H9 (cell line): ENCODE measurements around the gene FSCB. TPM values are rescaled to one million over a fixed set of nuclear protein-coding genes. Genes with fewer than 3 reads are reported as not detected.

Source experiments
- DNase-seq: peaks from one replicate; pipeline ENCODE4 v3.0.0-alpha.2; 2017
- H2AFZ ChIP-seq: one replicate; pipeline ENCODE4 v1.6.1; 2013; ENCODE audit warnings: mild to moderate bottlenecking, low read length, control low read depth, moderate library complexity
- H2AK5ac ChIP-seq: 2 replicates; pipeline ENCODE4 v1.6.1; 2013; ENCODE audit warnings: low read length, control low read depth, mixed read lengths; ENCODE audit not compliant: insufficient read length
- H2BK120ac ChIP-seq: one replicate; pipeline ENCODE4 v1.6.1; 2013; ENCODE audit warnings: low read depth, mild to moderate bottlenecking, low read length, control low read depth, inconsistent platforms; ENCODE audit not compliant: poor library complexity, severe bottlenecking
- H2BK12ac ChIP-seq: 2 replicates; pipeline ENCODE4 v1.6.1; 2013; ENCODE audit warnings: low read length, control low read depth, mixed read lengths, low read depth; ENCODE audit not compliant: insufficient read length
- H2BK15ac ChIP-seq: 2 replicates; pipeline ENCODE4 v1.6.1; 2013; ENCODE audit warnings: low read depth, low read length, control low read depth
- H2BK20ac ChIP-seq: one replicate; pipeline ENCODE4 v1.6.1; 2013; ENCODE audit warnings: low read depth, mild to moderate bottlenecking, low read length, control low read depth, inconsistent platforms; ENCODE audit not compliant: poor library complexity, severe bottlenecking
- H2BK5ac ChIP-seq: 2 replicates; pipeline ENCODE4 v1.6.1; 2013; ENCODE audit warnings: low read length, control low read depth, mixed read lengths; ENCODE audit not compliant: insufficient read length
- H3K14ac ChIP-seq: 2 replicates; pipeline ENCODE4 v1.6.1; 2013; ENCODE audit warnings: low read length, control low read depth; ENCODE audit not compliant: insufficient read depth
- H3K18ac ChIP-seq: 2 replicates; pipeline ENCODE4 v1.6.1; 2013; ENCODE audit warnings: low read depth, mild to moderate bottlenecking, mixed read lengths, low read length, control low read depth; ENCODE audit not compliant: insufficient read length
- H3K23ac ChIP-seq: 2 replicates; pipeline ENCODE4 v1.6.1; 2013; ENCODE audit warnings: low read length, control low read depth, mixed read lengths, low read depth; ENCODE audit not compliant: insufficient read length
- H3K23me2 ChIP-seq: 2 replicates; pipeline ENCODE4 v1.6.1; 2013; ENCODE audit warnings: low read depth, mild to moderate bottlenecking, mixed read lengths, low read length, control low read depth; ENCODE audit not compliant: insufficient read length, poor library complexity, severe bottlenecking
- H3K27ac ChIP-seq: 2 replicates; pipeline ENCODE4 v1.5.1; 2013; ENCODE audit warnings: low read length, control low read depth, mixed read lengths, low read depth; ENCODE audit not compliant: insufficient read length
- H3K27me3 ChIP-seq: 2 replicates; pipeline ENCODE4 v1.6.1; 2013; ENCODE audit warnings: low read length, control low read depth, inconsistent platforms; ENCODE audit not compliant: insufficient read depth
- H3K4ac ChIP-seq: 2 replicates; pipeline ENCODE4 v1.6.1; 2013; ENCODE audit warnings: low read depth, mild to moderate bottlenecking, control low read depth, inconsistent platforms, low read length, moderate library complexity
- H3K4me1 ChIP-seq: 2 replicates; pipeline ENCODE4 v1.6.1; 2013; ENCODE audit warnings: low read length, control low read depth, inconsistent platforms; ENCODE audit not compliant: insufficient read depth
- H3K4me2 ChIP-seq: 2 replicates; pipeline ENCODE4 v1.6.1; 2013; ENCODE audit warnings: low read length, control low read depth, mixed read lengths; ENCODE audit not compliant: insufficient read length, insufficient read depth
- H3K56ac ChIP-seq: 2 replicates; pipeline ENCODE4 v1.6.1; 2013; ENCODE audit warnings: low read depth, mild to moderate bottlenecking, mixed read lengths, low read length, control low read depth; ENCODE audit not compliant: insufficient read length
- H3K79me1 ChIP-seq: 2 replicates; pipeline ENCODE4 v1.6.1; 2013; ENCODE audit warnings: low read depth, mild to moderate bottlenecking, moderate library complexity, low read length, control low read depth, inconsistent platforms; ENCODE audit not compliant: insufficient read depth, poor library complexity, severe bottlenecking
- H3K79me2 ChIP-seq: 2 replicates; pipeline ENCODE4 v1.6.1; 2013; ENCODE audit warnings: low read length, control low read depth, inconsistent platforms; ENCODE audit not compliant: insufficient read depth
- H3K9ac ChIP-seq: 2 replicates; pipeline ENCODE4 v1.6.1; 2013; ENCODE audit warnings: low read length, control low read depth, mixed read lengths; ENCODE audit not compliant: insufficient read length; ENCODE audit errors: extremely low read depth
- H3K9me3 ChIP-seq: one replicate; pipeline ENCODE4 v1.6.1; 2013; ENCODE audit warnings: low read depth, low read length, inconsistent platforms; ENCODE audit not compliant: control insufficient read depth
- H3T11ph ChIP-seq: one replicate; pipeline ENCODE4 v1.6.1; 2013; ENCODE audit warnings: mild to moderate bottlenecking, low read length, control low read depth, inconsistent platforms
- H4K20me1 ChIP-seq: one replicate; pipeline ENCODE4 v1.6.1; 2013; ENCODE audit not compliant: control insufficient read depth, insufficient read length, insufficient read depth
- H4K5ac ChIP-seq: 2 replicates; pipeline ENCODE4 v1.6.1; 2013; ENCODE audit warnings: low read depth, mild to moderate bottlenecking, mixed read lengths, low read length, control low read depth; ENCODE audit not compliant: insufficient read length
- H4K8ac ChIP-seq: replicated peaks from 2 replicates; pipeline ENCODE4 v1.6.1; 2013; ENCODE audit warnings: low read length, control low read depth, mixed read lengths, low read depth; ENCODE audit not compliant: insufficient read length
- H4K91ac ChIP-seq: 2 replicates; pipeline ENCODE4 v1.6.1; 2013; ENCODE audit warnings: low read depth, mild to moderate bottlenecking, moderate library complexity, mixed read lengths, low read length, control low read depth; ENCODE audit not compliant: insufficient read length
- H3K27ac Mint-ChIP-seq, 3 experiments: 2 replicates in 2 of 3; 3 replicates in 1 of 3; pipeline ENCODE4 v1.8.0; 2020 to 2021; ENCODE audit warnings: mixed read lengths in 3 of 3, mild to moderate bottlenecking in 1 of 3, moderate library complexity in 1 of 3
- H3K27me3 Mint-ChIP-seq: 2 replicates; pipeline ENCODE4 v1.8.0; 2021; ENCODE audit warnings: low read depth, mild to moderate bottlenecking, moderate library complexity, mixed read lengths
- H3K36me3 Mint-ChIP-seq, 3 experiments: 2 replicates in 2 of 3; 3 replicates in 1 of 3; pipeline ENCODE4 v1.8.0; 2020 to 2021; ENCODE audit warnings: low read depth in 3 of 3, mixed read lengths in 3 of 3; ENCODE audit not compliant: insufficient read depth in 1 of 3
- H3K4me1 Mint-ChIP-seq, 2 experiments: 2 replicates each; pipeline ENCODE4 v1.8.0; 2020; ENCODE audit warnings: mixed read lengths in 2 of 2
- H3K4me3 Mint-ChIP-seq, 2 experiments: 2 replicates in 1 of 2; 3 replicates in 1 of 2; pipeline ENCODE4 v1.8.0; 2020 to 2021; ENCODE audit warnings: mild to moderate bottlenecking in 2 of 2, mixed read lengths in 2 of 2, moderate library complexity in 1 of 2
- H3K9me3 Mint-ChIP-seq, 2 experiments: 2 replicates in 1 of 2; 3 replicates in 1 of 2; pipeline ENCODE4 v1.8.0; 2020; ENCODE audit warnings: mild to moderate bottlenecking in 2 of 2, mixed read lengths in 2 of 2, moderate library complexity in 1 of 2
- CTCF ChIP-seq: fragments of 200-600 bp; sonication (generic); conservative IDR thresholded peaks from 3 replicates; pipeline ENCODE4 v1.8.0; 2021; ENCODE audit warnings: antibody characterized with exemption, mild to moderate bottlenecking
- total RNA-seq: library from RNA; stranded (reverse); gene quantifications from 2 replicates; pipeline ENCODE4 v1.2.1, GENCODE V29; 2021

The FSCB gene
- total RNA-seq, 1 experiment from 2014 or later: not detected

DNA sequence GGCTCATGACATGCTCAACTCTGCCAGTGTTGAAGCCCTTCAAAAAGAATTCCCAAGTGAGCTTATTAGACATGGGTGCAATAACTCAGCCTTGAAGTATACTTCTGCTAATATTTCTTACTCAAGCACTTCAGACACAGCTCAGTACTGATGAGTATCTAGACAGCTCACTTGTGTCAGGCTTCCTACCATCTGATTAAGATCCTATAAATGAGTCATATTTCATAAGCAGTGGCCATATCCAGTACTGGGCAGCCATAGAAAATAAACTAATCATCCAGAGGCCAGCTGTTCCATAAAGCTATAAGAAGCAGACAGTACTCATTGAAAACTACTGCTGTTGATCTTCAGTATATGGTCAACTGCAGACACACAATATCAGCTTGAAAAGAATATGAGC, 12.9 kb downstream of the FSCB start:
- H3K36me3 Mint-ChIP-seq: no peaks in the 10 kb centered on the region
- H3T11ph ChIP-seq: no peak overlapping the region
- H2BK120ac ChIP-seq: no peak overlapping the region
- H3K9me3 ChIP-seq: no peaks in the 10 kb centered on the region
- no peak overlapping the region for H4K5ac ChIP-seq
- no peaks in the 10 kb centered on the region for H3K4me1 Mint-ChIP-seq
- no peaks in the 10 kb centered on the region for H3K4me1 ChIP-seq
- H3K9me3 Mint-ChIP-seq: peaks cover 6% of the 10 kb centered on the region in 2 experiments; a peak in 3 of 5 replicates
- no peak overlapping the region for H3K23ac ChIP-seq
- no peaks in the 10 kb centered on the region for H3K79me1 ChIP-seq
- H2AK5ac ChIP-seq: no peak overlapping the region
- H3K27me3 Mint-ChIP-seq: no peaks in the 10 kb centered on the region
- H3K27ac ChIP-seq: no peak overlapping the region
- H2BK12ac ChIP-seq: no peak overlapping the region
- no peak overlapping the region for H3K27ac Mint-ChIP-seq
- H3K56ac ChIP-seq: no peak overlapping the region
- no peak overlapping the region for H4K91ac ChIP-seq
- H3K79me2 ChIP-seq: no peaks in the 10 kb centered on the region
- no peak overlapping the region for H3K4me2 ChIP-seq
- H4K8ac ChIP-seq: no peak overlapping the region
- H3K4ac ChIP-seq: no peak overlapping the region
- no peak overlapping the region for H3K4me3 Mint-ChIP-seq
- H3K9ac ChIP-seq: no peak overlapping the region
- no peak overlapping the region for H2BK15ac ChIP-seq
- no peak for TF ChIP-seq CTCF
- no peak overlapping the region for H2AFZ ChIP-seq
- no peaks in the 10 kb centered on the region for H3K23me2 ChIP-seq
- H3K27me3 ChIP-seq: no peaks in the 10 kb centered on the region
- H4K20me1 ChIP-seq: no peaks in the 10 kb centered on the region
- H2BK20ac ChIP-seq: no peak overlapping the region
- no peak for DNase-seq
- no peak overlapping the region for H3K14ac ChIP-seq
- H3K18ac ChIP-seq: no peak overlapping the region
- no peak overlapping the region for H2BK5ac ChIP-seq
